ENCODE data around the gene CCBE1.
A peak's percentile ranks its signal among the peaks of the same experiment; 100 is the strongest.
"Not testable (repeated sequence)": the region's sequence is repeated elsewhere in the genome, so short reads cannot be mapped to it uniquely, and the experiment has no call there.

Gene CCBE1

DNA sequence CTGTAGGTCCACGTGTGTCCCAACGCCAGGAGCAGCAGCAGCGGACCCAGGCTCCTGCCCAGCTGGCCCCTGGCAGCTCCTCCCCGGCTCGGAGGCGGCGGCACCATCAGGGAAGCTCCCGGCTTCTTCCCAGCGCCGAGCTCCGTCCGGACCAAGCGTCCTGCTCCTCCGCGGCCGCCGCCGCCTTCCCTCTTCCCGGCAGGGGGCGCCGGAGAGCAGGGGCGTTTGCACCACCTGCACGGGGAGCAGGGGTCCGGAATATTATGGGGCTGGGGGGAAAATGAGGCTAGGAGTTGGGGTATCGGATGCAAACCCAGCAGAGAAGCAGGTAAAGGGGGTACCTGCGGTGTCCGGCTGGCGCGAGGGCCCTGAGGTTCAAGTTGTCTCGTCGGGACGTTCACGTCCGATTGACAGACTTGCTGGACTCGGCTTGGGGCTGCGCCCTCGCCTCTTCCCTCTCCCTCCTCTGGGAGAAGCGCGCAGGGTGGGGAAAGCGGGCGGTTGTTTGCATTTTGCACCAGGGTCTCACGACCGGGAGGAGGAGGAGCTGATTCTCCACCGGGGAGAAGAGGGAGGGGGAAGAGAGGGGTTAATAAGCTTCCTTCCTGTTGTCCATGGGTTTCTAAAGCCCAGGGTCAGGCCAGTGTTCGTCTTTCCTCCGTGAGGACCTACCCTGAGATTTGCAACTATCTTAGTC, at the start of gene CCBE1:
Gene CCBE1 (minus strand): TSS at position 188 of the 697 bp plus-strand sequence.
- DNase-seq (ENCODE audit: extremely low read depth in 1 of 2, low read depth in 1 of 2): peak; percentile 10 to 12

DNA sequence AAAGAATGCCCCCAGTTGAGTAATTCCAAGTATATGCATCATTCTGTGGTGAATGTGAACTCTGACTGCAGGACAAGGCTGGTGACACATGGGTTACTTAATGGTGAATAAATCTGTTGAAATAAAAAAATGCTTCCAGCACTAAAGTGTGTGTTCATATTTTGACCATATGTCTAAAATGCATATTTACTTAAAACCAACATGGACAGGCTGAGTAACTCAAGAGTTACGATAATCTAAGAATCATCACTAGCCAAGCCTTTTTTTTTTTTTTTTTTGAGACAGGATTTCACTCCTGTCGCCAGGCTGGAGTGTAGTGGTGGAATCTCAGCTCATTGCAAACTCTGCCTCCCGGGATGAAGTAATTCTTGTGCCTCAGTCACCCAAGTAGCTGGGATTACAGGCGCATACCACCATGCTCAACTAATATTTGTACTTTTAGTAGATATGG, 47.1 kb upstream of the CCBE1 start:
- DNase-seq (ENCODE audit: extremely low read depth in 1 of 2, low read depth in 1 of 2): no peak

- no peak for DNase-seq (ENCODE audit: extremely low read depth in 1 of 2, low read depth in 1 of 2)
Measured at GRCh38 chr18:59743566-59743965, 46.3 kb upstream of the CCBE1 start.

DNA sequence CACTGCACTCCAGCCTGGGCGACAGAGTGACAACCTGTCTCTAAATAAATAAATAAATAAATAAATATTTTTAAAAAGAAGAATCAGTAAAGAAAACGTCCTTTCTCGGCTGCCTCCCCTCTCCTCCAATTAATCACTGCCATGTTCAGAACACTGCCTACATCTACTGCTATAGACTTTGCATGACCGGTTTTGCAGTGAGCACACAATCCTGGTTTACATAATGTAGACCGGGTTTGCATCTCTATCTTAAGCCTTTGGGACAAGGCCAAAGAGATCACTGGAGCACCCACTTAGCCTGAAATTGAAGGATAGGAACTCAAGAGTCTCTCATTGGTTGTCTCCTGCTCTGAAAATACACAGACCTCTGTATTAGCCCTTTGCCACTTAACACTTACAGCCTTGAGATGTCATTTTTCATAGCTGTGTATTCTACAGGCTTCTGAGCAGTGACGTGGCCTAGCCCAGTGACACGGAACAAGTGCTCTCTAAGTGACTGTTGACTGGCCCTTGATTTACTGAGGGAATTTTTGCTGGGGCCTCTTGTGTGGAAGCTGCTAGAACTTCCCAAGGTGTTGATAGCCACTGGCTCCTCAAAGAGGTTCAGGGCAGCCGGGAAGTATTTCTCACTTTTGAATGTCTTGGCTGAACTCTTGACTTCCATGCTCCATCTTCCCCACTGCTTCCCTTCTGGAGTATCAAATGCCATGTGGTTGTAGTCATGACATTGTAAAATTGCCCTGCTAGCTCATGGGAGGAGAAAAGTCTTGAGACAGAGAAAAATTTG, 45.3 kb upstream of the CCBE1 start:
- no peak for DNase-seq (ENCODE audit: extremely low read depth in 1 of 2, low read depth in 1 of 2)

DNA sequence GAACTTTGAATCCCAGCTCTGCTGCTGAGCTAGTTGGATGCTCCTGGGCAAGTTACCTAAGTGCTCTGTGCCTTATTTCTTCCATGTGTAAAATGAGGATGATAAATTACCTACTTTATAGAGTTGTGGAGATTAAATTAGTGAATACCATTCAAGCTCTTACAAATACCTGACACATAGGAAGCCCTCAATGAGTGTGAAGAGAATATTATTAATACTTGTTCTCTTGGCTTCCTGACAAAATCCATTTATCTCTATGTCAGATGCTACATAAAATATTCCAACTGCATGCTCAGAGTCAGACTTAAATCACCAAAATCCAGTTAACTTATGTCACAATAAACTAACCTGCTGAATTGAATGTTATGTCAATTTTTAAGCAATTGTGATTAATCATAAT, 42.9 kb upstream of the CCBE1 start:
- DNase-seq (ENCODE audit: extremely low read depth in 1 of 2, low read depth in 1 of 2): no peak

- no peak for DNase-seq (ENCODE audit: extremely low read depth in 1 of 2, low read depth in 1 of 2)
Measured at GRCh38 chr18:59737776-59738300, 40.6 kb upstream of the CCBE1 start.

DNA sequence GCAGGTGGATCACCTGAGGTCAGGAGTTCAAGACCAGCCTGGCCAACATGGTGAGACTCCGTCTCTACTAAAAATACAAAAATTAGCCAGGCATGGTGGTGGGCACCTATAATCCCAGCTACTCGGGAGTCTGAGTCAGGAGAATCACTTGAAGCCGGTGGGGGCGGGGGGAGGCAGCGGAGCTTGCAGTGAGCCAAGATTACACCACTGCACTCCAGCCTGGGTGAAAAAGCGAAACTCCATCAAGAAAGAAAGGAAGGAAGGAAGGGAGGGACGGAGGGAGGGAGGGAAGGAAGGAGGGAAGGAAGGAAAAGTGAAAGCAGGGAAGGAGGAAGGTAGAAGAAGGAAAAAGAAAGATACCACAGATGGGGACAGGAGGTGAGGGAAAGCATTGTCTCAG, 40.1 kb upstream of the CCBE1 start:
- not testable (repeated sequence) for DNase-seq (ENCODE audit: extremely low read depth in 1 of 2, low read depth in 1 of 2)

- DNase-seq (ENCODE audit: extremely low read depth in 1 of 2, low read depth in 1 of 2): no peak
Measured at GRCh38 chr18:59736061-59736460, 38.8 kb upstream of the CCBE1 start.

DNA sequence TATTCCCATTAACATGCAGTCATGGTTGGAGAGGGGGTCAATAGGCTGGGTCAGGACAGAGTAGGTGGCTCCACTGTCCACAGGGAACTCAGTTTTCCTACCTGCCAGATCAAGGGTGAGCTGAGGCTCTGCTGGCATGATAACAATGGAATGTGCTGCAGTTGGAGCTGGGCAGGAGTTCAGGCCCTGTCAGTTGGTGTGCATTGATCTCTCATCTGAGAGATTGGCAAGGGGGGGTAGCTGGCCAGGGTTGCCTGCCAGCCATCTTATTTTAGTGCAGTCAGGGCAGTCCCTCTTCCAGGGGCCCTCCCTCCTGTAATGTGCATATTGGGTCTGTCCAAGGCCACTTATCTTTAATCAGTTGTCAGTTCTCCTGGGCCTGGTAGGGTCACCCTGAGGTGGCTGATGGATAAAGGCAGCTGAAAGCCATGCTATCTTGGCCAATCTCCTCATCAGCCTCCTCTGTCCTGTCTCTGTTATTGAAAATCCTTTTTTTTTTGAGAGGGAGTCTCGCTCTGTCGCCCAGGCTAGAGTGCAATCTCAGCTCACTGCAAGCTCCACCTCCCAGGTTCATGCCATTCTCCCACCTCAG, 38.1 kb upstream of the CCBE1 start:
- no peak for DNase-seq (ENCODE audit: extremely low read depth in 1 of 2, low read depth in 1 of 2)

GRCh38 chr18:59733421-59733820, 36.2 kb upstream of the CCBE1 start:
- no peak for DNase-seq (ENCODE audit: extremely low read depth in 1 of 2, low read depth in 1 of 2)

GRCh38 chr18:59730896-59731295, 33.7 kb upstream of the CCBE1 start:
- no peak for DNase-seq (ENCODE audit: extremely low read depth in 1 of 2, low read depth in 1 of 2)

GRCh38 chr18:59729781-59730180, 32.6 kb upstream of the CCBE1 start:
- DNase-seq (ENCODE audit: extremely low read depth in 1 of 2, low read depth in 1 of 2): no peak

- no peak for DNase-seq (ENCODE audit: extremely low read depth in 1 of 2, low read depth in 1 of 2)
Measured at GRCh38 chr18:59728816-59729215, 31.6 kb upstream of the CCBE1 start.

DNA sequence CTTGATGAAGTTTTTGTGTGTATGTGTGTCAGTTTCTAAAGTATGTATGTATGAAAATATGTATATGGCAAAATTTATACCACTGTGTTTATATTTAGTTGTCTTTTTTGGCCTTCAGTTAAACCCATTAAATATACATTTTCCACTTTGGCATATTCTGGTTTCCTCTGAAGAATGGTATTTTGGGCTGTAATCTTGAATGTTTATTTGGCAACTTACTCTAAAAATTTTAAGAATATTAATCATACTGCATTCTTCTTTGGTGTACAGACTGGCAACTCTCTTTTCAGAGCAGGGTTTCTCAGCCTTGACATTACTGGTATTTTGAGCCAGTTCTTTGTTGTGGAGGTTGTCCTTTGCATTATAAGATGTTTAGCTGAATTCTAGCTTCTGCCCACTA, 27.9 kb upstream of the CCBE1 start:
- DNase-seq (ENCODE audit: extremely low read depth in 1 of 2, low read depth in 1 of 2): no peak

DNA sequence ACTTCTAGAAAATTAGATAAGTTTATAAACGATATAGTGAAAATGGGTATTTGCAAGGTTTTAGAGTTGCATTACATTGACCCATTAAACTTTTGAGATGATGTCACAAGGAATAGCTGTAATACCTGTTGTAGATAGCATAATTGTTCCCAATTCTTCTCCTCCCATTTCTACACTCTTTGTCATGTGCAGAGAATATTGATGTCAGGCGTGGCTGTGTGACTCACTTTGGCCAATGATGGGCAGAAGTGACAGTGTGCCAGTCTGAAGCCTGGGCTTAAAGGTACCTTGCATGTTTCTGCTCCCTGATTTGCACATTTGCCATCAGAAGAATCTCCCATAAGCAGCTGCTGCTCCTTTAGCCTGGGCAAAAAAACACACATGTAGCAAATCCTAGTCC, 26.9 kb upstream of the CCBE1 start:
- no peak for DNase-seq (ENCODE audit: extremely low read depth in 1 of 2, low read depth in 1 of 2)

- DNase-seq (ENCODE audit: extremely low read depth in 1 of 2, low read depth in 1 of 2): no peak
Measured at GRCh38 chr18:59721931-59722330, 24.7 kb upstream of the CCBE1 start.

GRCh38 chr18:59721211-59721610, 24.0 kb upstream of the CCBE1 start:
- no peak for DNase-seq (ENCODE audit: extremely low read depth in 1 of 2, low read depth in 1 of 2)

DNA sequence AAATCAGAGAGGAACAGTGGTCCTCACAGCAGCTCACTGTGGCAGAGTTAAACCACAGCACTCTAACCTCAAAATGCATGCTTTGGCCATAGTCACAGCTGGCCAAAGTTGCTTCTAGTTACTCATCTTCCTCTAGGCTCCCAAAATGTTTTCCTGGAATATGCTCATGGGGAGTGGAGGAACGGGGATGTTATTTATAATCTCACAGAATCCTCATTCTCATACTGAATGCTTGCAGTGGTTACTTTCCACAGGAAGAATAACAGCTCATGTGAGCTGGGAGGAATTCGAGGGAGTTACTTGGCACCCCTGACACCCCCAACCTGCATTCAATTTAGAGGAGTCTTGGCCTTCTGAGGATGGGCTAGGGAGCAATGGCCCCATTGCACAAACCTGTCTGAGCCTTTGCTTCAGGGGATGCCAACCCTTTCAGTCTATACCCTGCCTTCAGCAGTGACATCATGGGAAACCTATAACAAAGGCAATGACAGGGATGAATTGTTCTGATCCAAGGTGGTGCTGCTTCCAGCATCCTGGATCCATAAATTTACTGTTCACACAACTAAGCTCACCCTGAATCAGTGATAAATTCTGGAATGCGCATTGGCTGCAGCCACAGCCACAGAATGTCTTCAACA, 22.4 kb upstream of the CCBE1 start:
- no peak for DNase-seq (ENCODE audit: extremely low read depth in 1 of 2, low read depth in 1 of 2)

GRCh38 chr18:59718464-59719157, 21.4 kb upstream of the CCBE1 start:
- no peak for DNase-seq (ENCODE audit: extremely low read depth in 1 of 2, low read depth in 1 of 2)

GRCh38 chr18:59718108-59718463, 20.9 kb upstream of the CCBE1 start:
- no peak for DNase-seq (ENCODE audit: extremely low read depth in 1 of 2, low read depth in 1 of 2)

DNA sequence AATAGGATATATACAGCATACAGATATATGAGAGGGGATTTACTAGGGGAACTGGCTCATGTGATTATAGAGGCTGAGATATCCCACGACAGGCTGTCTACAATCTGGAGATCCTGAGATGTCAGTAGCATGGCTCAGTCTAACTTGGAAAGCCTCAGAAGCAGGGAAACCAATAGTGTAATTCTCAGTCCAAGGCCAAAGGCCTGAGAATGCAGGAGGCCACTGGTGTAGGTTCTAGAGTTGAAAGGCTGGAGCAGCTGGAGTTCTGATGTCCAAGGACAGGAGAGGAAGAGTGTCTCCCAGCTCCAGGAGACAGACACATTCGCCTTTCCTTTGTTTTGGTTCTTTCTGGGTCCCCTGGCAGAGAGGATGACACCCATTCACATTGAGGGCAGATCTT, 20.1 kb upstream of the CCBE1 start:
- no peak for DNase-seq (ENCODE audit: extremely low read depth in 1 of 2, low read depth in 1 of 2)
